ENCODE measurements around the gene KCNJ9. TPM values are rescaled to one million over a fixed set of nuclear protein-coding genes. Genes with fewer than 3 reads are reported as not detected.
A peak's percentile ranks its signal among the peaks of the same experiment; 100 is the strongest.

The KCNJ9 gene
- total RNA-seq, 1 donor from 2014 or later = not detected

GRCh38 chr1:160076295-160076694, 5.0 kb upstream of the KCNJ9 start:
- Histone ChIP-seq H3K27me3 (ENCODE audit: control insufficient read depth, insufficient read depth, low read length) (peaks cover 27% of the 10 kb centered on the region), H3K36me3 (ENCODE audit: control insufficient read depth, insufficient read depth, low read length) (no peaks in the 10 kb centered on the region), H3K4me3 (ENCODE audit: low read depth, low read length) (no peak overlapping the region)
- no peak for TF ChIP-seq CTCF (IDR thresholded peaks at IDR 0.05; ENCODE audit: insufficient read depth, low read length, poor library complexity, severe bottlenecking)
- DNase-seq (ENCODE audit: low read depth) = no peak

GRCh38 chr1:160077486-160077885, 3.9 kb upstream of the KCNJ9 start:
- no peak for DNase-seq (ENCODE audit: low read depth)
- Histone ChIP-seq H3K36me3 (ENCODE audit: control insufficient read depth, insufficient read depth, low read length) (no peaks in the 10 kb centered on the region), H3K4me3 (ENCODE audit: low read depth, low read length) (no peak overlapping the region), H3K27me3 (ENCODE audit: control insufficient read depth, insufficient read depth, low read length) (peaks cover 37% of the 10 kb centered on the region)
- TF ChIP-seq CTCF (IDR thresholded peaks at IDR 0.05; ENCODE audit: insufficient read depth, low read length, poor library complexity, severe bottlenecking) = no peak

- peak; percentile 82 for TF ChIP-seq CTCF (IDR thresholded peaks at IDR 0.05; ENCODE audit: insufficient read depth, low read length, poor library complexity, severe bottlenecking)
- H3K4me3 ChIP-seq (ENCODE audit: low read depth, low read length) = no peak overlapping the region
- no peak for DNase-seq (ENCODE audit: low read depth)
- no peaks in the 10 kb centered on the region for H3K36me3 ChIP-seq (ENCODE audit: control insufficient read depth, insufficient read depth, low read length)
- H3K27me3 ChIP-seq (ENCODE audit: control insufficient read depth, insufficient read depth, low read length) = peaks cover 47% of the 10 kb centered on the region
Measured at GRCh38 chr1:160078512-160079195, 2.7 kb upstream of the KCNJ9 start.

- Histone ChIP-seq H3K27me3 (ENCODE audit: control insufficient read depth, insufficient read depth, low read length) (peaks cover 53% of the 10 kb centered on the region), H3K36me3 (ENCODE audit: control insufficient read depth, insufficient read depth, low read length) (no peaks in the 10 kb centered on the region), H3K4me3 (ENCODE audit: low read depth, low read length) (no peak overlapping the region)
- no peak for DNase-seq (ENCODE audit: low read depth)
- no peak for TF ChIP-seq CTCF (IDR thresholded peaks at IDR 0.05; ENCODE audit: insufficient read depth, low read length, poor library complexity, severe bottlenecking)
Measured at GRCh38 chr1:160079448-160079847, 1.9 kb upstream of the KCNJ9 start.

- DNase-seq (ENCODE audit: low read depth) = no peak
- Histone ChIP-seq H3K36me3 (ENCODE audit: control insufficient read depth, insufficient read depth, low read length) (no peaks in the 10 kb centered on the region), H3K4me3 (ENCODE audit: low read depth, low read length) (no peak overlapping the region), H3K27me3 (ENCODE audit: control insufficient read depth, insufficient read depth, low read length) (peaks cover 55% of the 10 kb centered on the region)
- no peak for TF ChIP-seq CTCF (IDR thresholded peaks at IDR 0.05; ENCODE audit: insufficient read depth, low read length, poor library complexity, severe bottlenecking)
Measured at GRCh38 chr1:160080381-160081100, 797 bp upstream of the KCNJ9 start.
